ENCODE data around the gene WDCP. TPM values are rescaled to one million over a fixed set of nuclear protein-coding genes. Genes with fewer than 3 reads are reported as not detected.
"Not testable (repeated sequence)": the region's sequence is repeated elsewhere in the genome, so short reads cannot be mapped to it uniquely, and the experiment has no call there.

Gene WDCP
- total RNA-seq, 2 donors from 2014 or later: 14.9 to 17.7 TPM

GRCh38 chr2:24051833-24052232 is 4.6 kb upstream of the WDCP start:
- Mint-ChIP-seq H3K27ac (no peak overlapping the region), H3K4me1 (ENCODE audit: low read depth) (peaks cover 16% of the 10 kb centered on the region), H3K9me3 (no peaks in the 10 kb centered on the region), H3K27me3 (ENCODE audit: low read depth) (no peaks in the 10 kb centered on the region), H3K4me3 (no peak overlapping the region), H3K36me3 (ENCODE audit: insufficient read depth in 2 of 2) (peaks cover 1 to 4% of the 10 kb centered on the region in 2 donors)
- DNase-seq (no peak), ATAC-seq (replicated peaks in 1 of 2) (no peak)

GRCh38 chr2:24050041-24050979 is 3.1 kb upstream of the WDCP start:
- no peak overlapping the region for H3K4me3 Mint-ChIP-seq
- peaks cover 26% of the 10 kb centered on the region for H3K4me1 Mint-ChIP-seq (ENCODE audit: low read depth)
- peak; percentile 12 to 17 for DNase-seq

DNA sequence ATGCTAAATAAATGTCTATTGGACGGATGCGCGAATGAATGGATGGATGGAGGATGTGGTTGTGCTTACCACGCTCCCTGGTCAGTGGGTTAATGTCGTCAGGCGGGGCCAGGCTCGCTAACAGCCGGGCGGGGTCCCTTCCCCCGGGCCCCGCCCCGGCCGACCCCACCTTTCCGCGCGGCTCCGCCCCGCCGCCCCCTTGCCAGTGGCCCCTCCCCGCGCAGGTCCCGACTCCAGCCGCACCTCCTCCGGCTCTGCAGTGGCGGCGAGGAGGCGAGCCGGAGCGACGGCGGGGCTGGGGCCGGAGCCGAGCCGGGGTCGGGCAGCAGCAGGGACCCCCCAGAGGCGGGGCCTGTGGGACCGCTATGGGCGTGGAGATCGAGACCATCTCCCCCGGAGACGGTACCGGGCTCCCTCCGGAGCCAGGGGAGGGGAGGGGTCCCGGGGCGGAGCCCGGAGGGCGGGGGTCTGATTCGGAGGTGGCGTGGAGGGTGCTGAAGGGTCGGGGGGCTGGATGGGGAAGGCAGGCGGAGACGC is 2.4 kb upstream of the WDCP start, which contains the start of gene FKBP1B:
TSS of gene FKBP1B (plus strand) at position 257 of the 537 bp plus-strand sequence. CDS start at position 366, 109 bp downstream.
- H3K4me3 Mint-ChIP-seq: no peak within 1 kb of the TSS
- peak; percentile 74 to 77 for DNase-seq
- H3K27me3 Mint-ChIP-seq (ENCODE audit: low read depth): no peaks in the 10 kb centered on the region
- peaks cover 1 to 4% of the 10 kb centered on the region in 2 donors for H3K36me3 Mint-ChIP-seq (ENCODE audit: insufficient read depth in 2 of 2)
- H3K9me3 Mint-ChIP-seq: no peaks in the 10 kb centered on the region
- peak; percentile 39 to 58 for ATAC-seq (replicated peaks in 1 of 2)
- peak within 1 kb of the TSS; percentile 43 for H3K27ac Mint-ChIP-seq
- H3K4me1 Mint-ChIP-seq (ENCODE audit: low read depth): peaks cover 32% of the 10 kb centered on the region

More at GRCh38 chr2:24050041-24050979, 3.1 kb upstream of the WDCP start:
- Mint-ChIP-seq H3K27me3 (ENCODE audit: low read depth) (no peaks in the 10 kb centered on the region), H3K9me3 (no peaks in the 10 kb centered on the region), H3K36me3 (ENCODE audit: insufficient read depth in 2 of 2) (peaks cover 1 to 4% of the 10 kb centered on the region in 2 donors), H3K27ac (no peak overlapping the region)
- no peak for ATAC-seq (replicated peaks in 1 of 2)

DNA sequence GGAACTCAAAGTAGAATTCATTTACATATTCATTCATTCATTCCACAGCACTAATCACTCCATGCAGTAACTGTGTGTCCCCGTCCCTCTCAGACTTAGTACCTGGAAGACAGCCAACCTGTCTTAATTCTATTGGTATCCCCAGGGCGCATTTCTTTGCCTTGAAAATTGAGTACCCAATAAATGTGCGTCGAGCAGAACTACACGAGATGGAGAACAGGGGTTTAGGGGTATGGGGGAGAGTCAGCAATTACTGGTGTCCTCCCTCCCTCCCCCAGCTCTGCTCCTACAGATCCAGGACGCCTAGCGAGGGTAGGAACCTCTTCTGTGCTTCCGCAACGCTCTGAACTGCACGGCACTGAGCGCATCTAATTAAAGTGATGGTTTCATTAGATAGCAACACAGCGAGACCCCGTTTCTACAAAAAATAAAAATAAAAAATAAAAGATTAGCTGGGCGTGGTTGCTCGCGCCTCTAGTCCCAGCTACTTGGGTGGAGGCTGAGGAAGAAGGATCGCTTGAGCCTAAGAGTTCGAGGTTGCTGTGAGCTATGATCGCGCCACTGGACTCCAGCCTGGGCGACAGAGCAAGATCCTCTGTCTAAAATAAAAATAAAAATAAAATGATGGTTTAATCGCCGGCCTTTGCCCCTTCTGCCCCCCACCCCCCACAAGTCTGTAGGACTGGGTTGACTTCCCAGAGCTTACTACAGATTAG is 1.7 kb upstream of the WDCP start:
- no peaks in the 10 kb centered on the region for H3K9me3 Mint-ChIP-seq
- H3K4me3 Mint-ChIP-seq: no peak overlapping the region
- peaks cover 1 to 4% of the 10 kb centered on the region in 2 donors for H3K36me3 Mint-ChIP-seq (ENCODE audit: insufficient read depth in 2 of 2)
- no peak for ATAC-seq (replicated peaks in 1 of 2)
- peaks cover 32% of the 10 kb centered on the region for H3K4me1 Mint-ChIP-seq (ENCODE audit: low read depth)
- DNase-seq: no peak
- H3K27ac Mint-ChIP-seq: peak overlapping the region; percentile 43
- H3K27me3 Mint-ChIP-seq (ENCODE audit: low read depth): no peaks in the 10 kb centered on the region

GRCh38 chr2:24047703-24048033 is 477 bp upstream of the WDCP start:
- peaks cover 1 to 4% of the 10 kb centered on the region in 2 donors for H3K36me3 Mint-ChIP-seq (ENCODE audit: insufficient read depth in 2 of 2)
- ATAC-seq (replicated peaks in 1 of 2): no peak
- no peak for DNase-seq
- H3K4me1 Mint-ChIP-seq (ENCODE audit: low read depth): peaks cover 32% of the 10 kb centered on the region
- no peaks in the 10 kb centered on the region for H3K27me3 Mint-ChIP-seq (ENCODE audit: low read depth)
- H3K4me3 Mint-ChIP-seq: peak overlapping the region; percentile 87 to 100
- peak overlapping the region; percentile 35 for H3K27ac Mint-ChIP-seq
- H3K9me3 Mint-ChIP-seq: no peaks in the 10 kb centered on the region

DNA sequence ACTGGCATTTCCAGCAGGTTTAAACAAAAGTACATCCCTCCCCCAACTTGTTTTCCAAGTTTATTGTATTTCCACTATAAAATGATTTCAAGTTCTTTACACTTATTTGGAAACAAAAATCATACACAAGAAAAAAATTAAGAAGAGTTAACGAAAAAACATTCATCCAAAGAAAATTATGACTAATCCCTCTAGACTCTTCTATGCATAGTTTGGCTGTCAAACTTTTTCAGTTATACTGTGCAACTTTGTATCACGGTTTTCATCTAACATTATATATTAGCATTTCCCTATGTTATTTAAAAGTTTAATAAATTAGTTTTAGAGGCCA is 627 bp downstream of the WDCP start:
- Mint-ChIP-seq H3K27ac (peak overlapping the region; percentile 41), H3K4me1 (ENCODE audit: low read depth) (peaks cover 32% of the 10 kb centered on the region), H3K36me3 (ENCODE audit: insufficient read depth in 2 of 2) (peaks cover 1 to 4% of the 10 kb centered on the region in 2 donors), H3K9me3 (no peaks in the 10 kb centered on the region), H3K27me3 (ENCODE audit: low read depth) (no peaks in the 10 kb centered on the region), H3K4me3 (peak overlapping the region; percentile 87 to 100)
- ATAC-seq (replicated peaks in 1 of 2) (no peak), DNase-seq (no peak)

DNA sequence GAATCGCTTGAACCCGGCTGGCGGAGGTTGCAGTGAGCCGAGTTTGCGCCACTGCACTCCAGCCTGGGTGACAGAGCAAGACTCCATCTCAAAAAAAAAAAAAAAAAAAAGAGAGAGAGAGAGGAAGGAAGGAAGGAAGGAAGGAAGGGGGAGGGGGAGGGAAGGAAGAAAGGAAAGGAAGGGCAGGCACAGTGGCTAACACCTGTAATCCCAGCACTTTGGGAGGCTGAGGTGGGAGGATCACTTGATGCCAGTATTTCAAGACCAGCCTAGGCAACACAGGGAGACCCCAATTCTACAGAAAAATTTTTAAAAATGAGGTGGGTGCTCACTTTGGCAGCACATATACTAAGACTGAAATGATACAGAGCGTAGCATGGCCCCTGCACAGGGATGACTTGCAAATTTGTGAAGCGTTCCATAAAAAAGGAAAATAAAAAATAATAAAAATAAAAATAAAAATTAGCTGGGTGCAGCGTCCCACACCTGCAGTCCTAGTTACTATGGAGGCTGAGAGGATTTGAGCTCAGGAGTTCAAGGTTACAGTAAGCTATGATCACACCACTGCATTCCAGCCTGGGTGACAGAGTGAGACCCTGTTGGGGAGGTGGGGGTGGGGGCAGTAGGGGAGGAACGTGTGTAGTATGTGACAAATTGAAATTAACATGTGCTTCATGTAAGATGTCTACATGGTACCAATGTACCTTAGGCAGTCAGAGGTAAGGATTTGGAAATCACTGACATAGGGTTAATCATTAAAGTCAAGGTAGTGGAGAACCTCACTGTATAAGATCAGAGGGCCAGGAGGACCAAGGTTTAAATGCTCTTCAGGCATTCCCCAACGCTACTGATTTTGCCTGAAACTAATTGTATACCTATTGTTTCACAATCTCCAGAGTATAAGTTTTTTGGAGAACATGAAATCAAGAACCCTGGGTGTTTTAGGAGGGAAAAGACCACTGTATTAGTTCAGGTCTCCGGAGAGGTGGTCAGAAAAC is 1.4 kb downstream of the WDCP start:
- ATAC-seq (replicated peaks in 1 of 2) (no peak), DNase-seq (no peak)
- Mint-ChIP-seq H3K4me1 (ENCODE audit: low read depth) (peaks cover 32% of the 10 kb centered on the region), H3K36me3 (ENCODE audit: insufficient read depth in 2 of 2) (peaks cover 1 to 4% of the 10 kb centered on the region in 2 donors), H3K4me3 (peak overlapping the region; percentile 87 to 100), H3K27me3 (ENCODE audit: low read depth) (no peaks in the 10 kb centered on the region), H3K9me3 (no peaks in the 10 kb centered on the region), H3K27ac (no peak overlapping the region)

- H3K27me3 Mint-ChIP-seq (ENCODE audit: low read depth); DNase-seq; H3K9me3 Mint-ChIP-seq; H3K36me3 Mint-ChIP-seq (ENCODE audit: insufficient read depth in 2 of 2); H3K4me3 Mint-ChIP-seq; ATAC-seq (replicated peaks in 1 of 2); H3K27ac Mint-ChIP-seq: not testable (repeated sequence)
- H3K4me1 Mint-ChIP-seq (ENCODE audit: low read depth): peaks cover 27% of the 10 kb centered on the region
Observed at GRCh38 chr2:24043133-24043532, 4.1 kb downstream of the WDCP start.

DNA sequence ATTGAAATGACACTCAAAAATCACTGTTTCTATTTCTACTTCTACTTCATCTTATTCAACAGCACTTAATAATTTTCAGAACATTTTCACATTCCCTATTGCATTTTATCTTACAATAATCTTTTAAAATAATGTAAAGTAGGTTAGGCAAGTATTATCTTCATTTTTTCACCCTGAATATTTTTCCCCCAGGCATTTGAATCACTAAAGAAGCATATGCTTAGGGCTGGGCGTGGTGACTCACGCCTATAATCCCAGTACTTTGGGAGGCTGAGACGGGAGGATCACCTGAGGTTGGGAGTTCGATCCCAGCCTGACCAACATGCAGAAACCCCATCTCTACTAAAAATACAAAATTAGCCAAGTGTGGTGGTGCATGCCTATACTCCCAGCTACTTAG is 6.7 kb downstream of the WDCP start:
- no peak overlapping the region for H3K27ac Mint-ChIP-seq
- H3K36me3 Mint-ChIP-seq (ENCODE audit: insufficient read depth in 2 of 2): peaks cover 3 to 8% of the 10 kb centered on the region in 2 donors
- H3K27me3 Mint-ChIP-seq (ENCODE audit: low read depth): no peaks in the 10 kb centered on the region
- peaks cover 15% of the 10 kb centered on the region for H3K4me1 Mint-ChIP-seq (ENCODE audit: low read depth)
- DNase-seq: no peak
- H3K9me3 Mint-ChIP-seq: no peaks in the 10 kb centered on the region
- ATAC-seq (replicated peaks in 1 of 2): no peak
- no peak overlapping the region for H3K4me3 Mint-ChIP-seq

GRCh38 chr2:24038786-24039499 is 8.2 kb downstream of the WDCP start:
- peaks cover 12% of the 10 kb centered on the region for H3K4me1 Mint-ChIP-seq (ENCODE audit: low read depth)
- H3K4me3 Mint-ChIP-seq: no peak overlapping the region
- H3K27me3 Mint-ChIP-seq (ENCODE audit: low read depth): no peaks in the 10 kb centered on the region
- DNase-seq (no peak), ATAC-seq (replicated peaks in 1 of 2) (no peak)
- H3K27ac Mint-ChIP-seq: no peak overlapping the region
- peaks cover 3 to 12% of the 10 kb centered on the region in 2 donors for H3K36me3 Mint-ChIP-seq (ENCODE audit: insufficient read depth in 2 of 2)
- no peaks in the 10 kb centered on the region for H3K9me3 Mint-ChIP-seq

DNA sequence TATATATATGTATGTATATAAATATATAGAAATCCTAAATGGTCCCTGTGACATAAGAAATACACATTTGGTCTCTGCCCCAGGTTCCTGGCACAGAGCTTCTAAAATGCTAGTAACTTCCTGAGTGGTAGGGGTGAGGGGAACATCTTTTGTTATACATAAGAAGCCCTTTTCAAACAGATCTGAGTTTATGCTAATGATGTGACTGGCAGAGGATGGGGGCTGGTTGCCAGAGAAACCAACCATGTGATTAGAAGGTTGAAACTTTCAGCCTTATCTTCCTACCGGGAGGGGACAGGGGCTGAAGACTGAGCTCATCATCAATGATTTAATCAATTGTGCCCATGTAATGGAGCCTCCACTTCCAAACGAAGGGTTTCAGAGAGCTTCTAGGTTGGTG is 21.0 kb downstream of the WDCP start:
- peaks cover 0 to 9% of the 10 kb centered on the region in 2 donors for H3K36me3 Mint-ChIP-seq (ENCODE audit: insufficient read depth in 2 of 2)
- no peak overlapping the region for H3K27ac Mint-ChIP-seq
- H3K4me1 Mint-ChIP-seq (ENCODE audit: low read depth): no peaks in the 10 kb centered on the region
- DNase-seq: no peak
- H3K27me3 Mint-ChIP-seq (ENCODE audit: low read depth): no peaks in the 10 kb centered on the region
- ATAC-seq (replicated peaks in 1 of 2): no peak
- no peak overlapping the region for H3K4me3 Mint-ChIP-seq
- H3K9me3 Mint-ChIP-seq: no peaks in the 10 kb centered on the region
